Spleen (tissue), 11 donors: ENCODE measurements around the gene ABCC1. TPM values are rescaled to one million over a fixed set of nuclear protein-coding genes. Genes with fewer than 3 reads are reported as not detected.

ENCODE experiments used
- DNase-seq: peaks from one replicate; pipeline ENCODE4 v3.0.0-alpha.2; 2020
- H3K27ac ChIP-seq, 8 donors: fragments of 200-600 bp; sonication (generic) in 7 of 8; 1 replicate in 4 of 8; 2 replicates in 4 of 8; pipeline versions ENCODE4 v1.5.0 to v1.8.0; 2016 to 2021; ENCODE audit warnings: inconsistent platforms in 4 of 8, mild to moderate bottlenecking in 4 of 8, moderate library complexity in 1 of 8
- H3K27me3 ChIP-seq, 7 donors: fragments of 200-600 bp; sonication (generic) in 6 of 7; replicated peaks in 1 of 7; 1 replicate in 4 of 7; 2 replicates in 3 of 7; pipeline versions ENCODE4 v1.5.0 to v1.8.0; 2016 to 2021; ENCODE audit warnings: inconsistent platforms in 3 of 7, mild to moderate bottlenecking in 1 of 7
- H3K36me3 ChIP-seq, 6 donors: fragments of 200-600 bp; sonication (generic) in 5 of 6; 1 replicate in 4 of 6; 2 replicates in 2 of 6; pipeline versions ENCODE4 v1.5.0 to v1.8.0; 2016 to 2021; ENCODE audit warnings: inconsistent platforms in 2 of 6
- H3K4me1 ChIP-seq, 6 donors: fragments of 200-600 bp; sonication (generic) in 5 of 6; 1 replicate in 3 of 6; 2 replicates in 3 of 6; pipeline versions ENCODE4 v1.5.0 to v1.8.0; 2016 to 2021; ENCODE audit warnings: inconsistent platforms in 3 of 6
- H3K4me3 ChIP-seq, 8 donors: fragments of 200-600 bp; sonication (generic) in 7 of 8; 1 replicate in 4 of 8; 2 replicates in 4 of 8; pipeline versions ENCODE4 v1.5.0 to v1.8.0; 2016 to 2021; ENCODE audit warnings: inconsistent platforms in 4 of 8, mild to moderate bottlenecking in 4 of 8, moderate library complexity in 2 of 8
- H3K9me3 ChIP-seq, 8 donors: fragments of 200-600 bp; sonication (generic) in 7 of 8; 1 replicate in 4 of 8; 2 replicates in 4 of 8; pipeline versions ENCODE4 v1.5.0 to v1.8.0; 2016 to 2021; ENCODE audit warnings: inconsistent platforms in 4 of 8
- CTCF ChIP-seq, 11 experiments: fragments of 200-600 bp in 7 of 11; fragments of 450-650 bp in 4 of 11; sonication (generic) in 4 of 11; IDR thresholded peaks in 8 of 11; conservative IDR thresholded peaks in 3 of 11; 1 replicate in 7 of 11; 2 replicates in 4 of 11; pipeline versions ENCODE4 v1.4.0 to v1.8.0; 2016 to 2021; ENCODE audit warnings: antibody characterized with exemption in 11 of 11, inconsistent platforms in 4 of 11, mild to moderate bottlenecking in 1 of 11
- POLR2A ChIP-seq, 3 donors: fragments of 450-650 bp; IDR thresholded peaks; one replicate each; pipeline ENCODE4 v1.5.1; 2017; ENCODE audit warnings: antibody characterized with exemption in 3 of 3, mild to moderate bottlenecking in 1 of 3
- POLR2AphosphoS5 ChIP-seq, 3 donors: sonication (generic); formaldehyde crosslinking; IDR thresholded peaks; one replicate each; pipeline ENCODE4 v1.5.1; 2017; ENCODE audit warnings: antibody characterized with exemption in 3 of 3
- WGBS, 5 donors: extraction: QIAGEN DNeasy Blood & Tissue Kit in 3 of 5; methylation state at CpG; one replicate each; pipeline versions ENCODE4 v1.1.5 to v1.1.7; 2013 to 2018; 5-methylcytosine and 5-hydroxymethylcytosine counted together
- intact Hi-C: fragments of 100-400 bp; cut with DNase I; formaldehyde crosslinking; loops from one replicate; pipeline ENCODE4 v1.15.0; 2023; ENCODE audit warnings: low total_unique reads
- polyA plus RNA-seq, 3 donors: library from polyadenylated mRNA; stranded (reverse); fragments of 200-250 nt; gene quantifications; one replicate each; pipeline ENCODE4 v1.2.1, GENCODE V29; 2013
- total RNA-seq, 7 donors: library from RNA; depleted of rRNA in 3 of 7; stranded (reverse); fragments of >200 nt in 3 of 7; fragmentation: NEBNext Ultra II Directional in 4 of 7; extraction: Animal tissue kit (Norgen Biotek cat#: 25700) in 4 of 7; gene quantifications; one replicate each; pipeline versions ENCODE4 v1.1.0 to v1.2.1, GENCODE V29; 2016 to 2021
- donor health status: healthy with polysubstance abuse.
- donor health status: DM: no; HTN: no; CAD: no; lungs with moderate emphysema.
- donor health status: DM: no; HTN: no; CAD: no.
- donor health status: Bipolar disorder and iron deficiency.
- donor health status: healthy.
- donor health status: DM: no; HTN: no; CAD: no.
- donor health status: DM: yes; HTN: yes; CAD: no.

ABCC1 gene
- total and polyA plus RNA-seq, 10 donors = 7.8 to 65.7 (median 52.5) TPM

- H3K27ac ChIP-seq = no peak overlapping the region
- no peaks in the 10 kb centered on the region for H3K27me3 ChIP-seq
- peaks cover under 1 to 100% (median 68%) of the 10 kb centered on the region in 6 donors for H3K36me3 ChIP-seq
- no peak for DNase-seq
- H3K9me3 ChIP-seq = no peaks in the 10 kb centered on the region
- intact Hi-C loops = no loop called here
- 91 to 96% (median 95%) methylated on average over 6 of the region's 6 CpGs for WGBS, 5 donors
- no peak overlapping the region for H3K4me3 ChIP-seq
- peaks cover 0 to under 1% (median 0%) of the 10 kb centered on the region in 6 donors for H3K4me1 ChIP-seq
- TF ChIP-seq POLR2A (IDR thresholded peaks at IDR 0.05) (no peak), CTCF (IDR thresholded peaks at IDR 0.05 in 8 of 11, conservative IDR thresholded peaks at IDR 0.05 in 3 of 11) (no peak), POLR2AphosphoS5 (IDR thresholded peaks at IDR 0.05) (no peak)
Observed at GRCh38 chr16:16106466-16106865, 157.1 kb downstream of the ABCC1 start.

- no peak for DNase-seq
- TF ChIP-seq POLR2A (IDR thresholded peaks at IDR 0.05) = no peak
- TF ChIP-seq CTCF (IDR thresholded peaks at IDR 0.05 in 8 of 11, conservative IDR thresholded peaks at IDR 0.05 in 3 of 11) = no peak
- TF ChIP-seq POLR2AphosphoS5 (IDR thresholded peaks at IDR 0.05) = no peak
- peaks cover 11 to 100% (median 75%) of the 10 kb centered on the region in 6 donors for H3K36me3 ChIP-seq
- WGBS, 5 donors = 81 to 89% (median 86%) methylated on average over 6 of the region's 6 CpGs
- H3K9me3 ChIP-seq = no peaks in the 10 kb centered on the region
- H3K27ac ChIP-seq = no peak overlapping the region
- H3K27me3 ChIP-seq = no peaks in the 10 kb centered on the region
- no peaks in the 10 kb centered on the region for H3K4me1 ChIP-seq
- no peak overlapping the region for H3K4me3 ChIP-seq
- intact Hi-C loops = no loop called here
Observed at GRCh38 chr16:16107839-16108238, 158.4 kb downstream of the ABCC1 start.

GRCh38 chr16:16108759-16109158 lies 159.3 kb downstream of the ABCC1 start:
- H3K9me3 ChIP-seq = no peaks in the 10 kb centered on the region
- whole genome bisulfite sequencing, 5 donors = 79 to 93% (median 91%) methylated on average over 6 of the region's 6 CpGs
- no peak for TF ChIP-seq CTCF (IDR thresholded peaks at IDR 0.05 in 8 of 11, conservative IDR thresholded peaks at IDR 0.05 in 3 of 11)
- H3K27ac ChIP-seq = no peak overlapping the region
- intact Hi-C loops = no loop called here
- no peak overlapping the region for H3K4me3 ChIP-seq
- H3K36me3 ChIP-seq = peaks cover 17 to 100% (median 75%) of the 10 kb centered on the region in 6 donors
- H3K27me3 ChIP-seq = no peaks in the 10 kb centered on the region
- DNase-seq = no peak
- no peaks in the 10 kb centered on the region for H3K4me1 ChIP-seq

GRCh38 chr16:16109453-16110110 lies 160.2 kb downstream of the ABCC1 start:
- H3K4me3 ChIP-seq = no peak overlapping the region
- intact Hi-C loops = no loop called here
- H3K9me3 ChIP-seq = no peaks in the 10 kb centered on the region
- no peaks in the 10 kb centered on the region for H3K27me3 ChIP-seq
- DNase-seq = no peak
- no peak overlapping the region for H3K27ac ChIP-seq
- no peak for TF ChIP-seq CTCF (IDR thresholded peaks at IDR 0.05 in 8 of 11, conservative IDR thresholded peaks at IDR 0.05 in 3 of 11)
- no peak for TF ChIP-seq POLR2AphosphoS5 (IDR thresholded peaks at IDR 0.05)
- no peak for TF ChIP-seq POLR2A (IDR thresholded peaks at IDR 0.05)
- H3K36me3 ChIP-seq = peaks cover 17 to 100% (median 78%) of the 10 kb centered on the region in 6 donors
- no peaks in the 10 kb centered on the region for H3K4me1 ChIP-seq
- 85 to 90% (median 88%) methylated on average over 8 of the region's 8 CpGs for WGBS, 5 donors
